ENCODE results near the gene ANKRD27. TPM values are rescaled to one million over a fixed set of nuclear protein-coding genes. Genes with fewer than 3 reads are reported as not detected.
"Not testable (repeated sequence)": the region's sequence is repeated elsewhere in the genome, so short reads cannot be mapped to it uniquely, and the experiment has no call there.

The ANKRD27 gene
- 24.1 TPM for total RNA-seq

DNA sequence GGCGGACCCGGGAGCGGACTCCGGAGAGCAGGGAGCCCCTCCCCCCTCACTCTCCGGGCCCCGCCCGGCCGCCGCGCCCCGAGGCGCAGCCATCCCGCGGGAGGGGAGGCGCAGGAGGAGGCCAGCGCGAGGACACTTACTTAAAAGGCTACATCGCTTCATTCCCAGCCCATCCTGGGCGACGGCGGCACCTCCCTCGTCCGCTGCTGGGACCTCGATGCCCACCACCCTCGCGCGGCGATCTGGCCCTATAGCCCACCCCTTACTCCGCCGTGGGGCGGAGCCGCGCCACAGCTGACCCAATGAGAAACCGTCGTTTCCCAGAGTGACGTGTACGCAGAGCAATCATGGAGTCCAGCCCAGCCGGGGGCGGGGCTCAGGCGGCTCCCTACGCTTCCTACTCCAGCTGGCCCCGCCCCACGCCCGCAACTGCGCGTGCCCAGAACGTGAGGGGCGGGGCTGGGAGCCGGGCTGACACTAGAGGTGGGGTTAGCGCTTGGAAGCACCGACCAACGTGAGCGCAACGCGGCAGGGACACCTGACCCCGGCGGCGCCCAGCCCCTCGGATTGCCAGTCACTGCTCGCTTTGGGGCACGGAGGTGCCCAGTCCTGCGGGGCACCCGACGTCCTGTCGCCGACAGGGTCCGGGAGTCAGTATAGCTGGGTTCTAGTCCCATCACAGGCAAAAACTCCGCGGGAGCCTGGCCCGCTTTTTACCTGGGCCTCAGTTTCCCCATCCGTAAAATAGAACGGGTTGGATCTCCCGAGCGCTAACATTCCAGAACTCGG, at the start of gene ANKRD27:
TSS of gene ANKRD27 (minus strand) at position 250 of the 789 bp plus-strand sequence. CDS start 16,165 bp downstream, outside the sequence.
- peak; percentile 99 for DNase-seq (ENCODE audit: low spot score)

GRCh38 chr19:32720936-32721250, 45.9 kb upstream of the ANKRD27 start:
- no peak for DNase-seq (ENCODE audit: low spot score)

DNA sequence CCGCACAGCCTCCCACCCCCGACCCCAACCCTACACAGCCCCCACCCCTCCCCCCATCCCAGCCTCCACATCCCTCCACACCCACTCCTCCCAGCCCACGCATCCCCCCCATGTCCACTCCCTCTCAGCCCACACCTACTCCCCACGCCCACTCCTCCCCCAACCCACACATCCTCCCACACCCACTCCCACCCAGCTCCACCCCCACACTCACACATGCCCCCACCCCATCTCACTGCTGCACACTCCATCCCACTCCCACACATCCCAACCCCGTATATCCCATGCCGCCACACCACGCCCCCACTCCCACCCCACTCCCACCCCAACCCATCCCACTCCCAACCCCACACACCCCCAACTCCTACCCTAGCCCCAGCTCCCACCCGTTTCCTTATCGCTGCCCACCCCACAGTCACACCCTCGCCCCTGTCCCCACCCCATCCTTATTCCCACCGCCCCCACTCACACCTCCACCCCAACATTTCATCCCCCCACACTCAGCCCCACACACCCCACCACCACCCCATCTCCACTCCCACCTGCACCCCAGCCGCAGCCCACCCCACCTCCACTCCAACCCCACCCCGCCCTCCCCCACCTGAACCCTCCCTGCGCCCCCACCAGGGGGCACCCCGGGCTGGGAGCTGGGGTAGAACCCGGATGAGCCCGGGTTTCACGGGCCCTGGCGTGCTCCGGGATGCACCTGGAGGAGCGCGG, 45.4 kb upstream of the ANKRD27 start:
- no peak for DNase-seq (ENCODE audit: low spot score)

DNA sequence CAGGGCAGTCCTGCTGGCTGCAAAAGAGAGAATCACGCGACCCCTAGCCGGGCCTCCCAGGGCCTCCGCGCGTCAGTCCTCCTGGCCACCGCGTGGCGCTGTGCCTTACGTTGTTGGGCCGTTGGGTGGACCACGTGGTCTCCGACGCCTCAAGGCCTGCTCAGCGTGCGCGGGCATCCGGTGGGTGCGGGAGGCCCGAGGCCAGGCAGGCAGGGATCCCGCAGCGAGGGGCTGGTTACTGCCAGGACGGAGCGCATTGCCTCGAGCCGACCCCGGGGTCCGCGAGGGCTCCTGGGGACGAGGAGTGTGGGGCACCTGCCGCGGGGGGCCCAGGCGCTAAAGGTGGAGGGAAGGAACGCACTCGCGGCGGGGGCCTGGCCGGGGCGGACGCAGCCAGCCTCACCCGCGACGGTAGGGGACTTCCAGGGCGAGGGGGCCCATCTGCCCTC, 44.7 kb upstream of the ANKRD27 start, which contains the start of gene TDRD12:
TSS of gene TDRD12 (plus strand) at position 157 of the 449 bp plus-strand sequence. CDS start 306 bp downstream, outside the sequence.
- no peak for DNase-seq (ENCODE audit: low spot score)

DNA sequence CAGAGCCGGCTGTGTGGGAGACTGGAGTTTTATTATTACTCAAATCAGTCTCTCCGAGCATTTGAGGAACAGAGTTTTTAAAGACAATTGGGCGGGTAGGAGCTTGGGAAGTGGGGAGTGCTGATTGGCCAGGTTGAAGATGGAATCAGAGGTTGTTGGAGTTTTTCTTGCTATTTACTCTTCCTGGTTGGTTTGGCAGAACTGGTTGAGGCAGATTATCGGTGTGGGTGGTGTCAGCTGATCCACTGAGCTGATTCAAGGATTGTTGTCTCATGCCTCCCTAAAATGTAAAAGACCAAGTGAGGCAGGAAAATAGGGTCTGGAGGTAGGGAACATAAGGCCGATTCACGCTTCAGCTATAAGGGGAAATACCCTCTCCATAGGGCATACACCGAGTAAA, 43.3 kb upstream of the ANKRD27 start:
- DNase-seq (ENCODE audit: low spot score): no peak

DNA sequence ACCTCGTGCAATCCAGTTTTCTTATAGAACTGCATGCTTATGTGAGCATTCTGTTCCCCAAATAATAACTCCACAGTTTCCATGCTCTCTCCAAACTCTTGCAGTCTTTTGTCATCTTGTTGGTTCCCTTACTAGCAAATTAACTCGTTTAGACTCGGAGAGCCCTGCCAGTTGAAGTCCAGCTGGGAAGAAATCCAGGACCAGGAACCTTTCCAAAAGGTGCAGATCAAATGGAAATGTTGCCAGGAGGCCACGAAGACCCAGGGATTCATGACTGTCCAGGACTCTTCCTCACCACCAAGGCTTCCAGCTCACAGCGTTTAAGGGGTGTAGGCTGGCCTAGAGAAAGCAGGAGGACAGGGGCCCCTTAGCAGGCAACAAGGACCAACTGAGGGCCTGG, 42.5 kb upstream of the ANKRD27 start:
- no peak for DNase-seq (ENCODE audit: low spot score)

GRCh38 chr19:32716203-32716602, 41.2 kb upstream of the ANKRD27 start:
- not testable (repeated sequence) for DNase-seq (ENCODE audit: low spot score)

DNA sequence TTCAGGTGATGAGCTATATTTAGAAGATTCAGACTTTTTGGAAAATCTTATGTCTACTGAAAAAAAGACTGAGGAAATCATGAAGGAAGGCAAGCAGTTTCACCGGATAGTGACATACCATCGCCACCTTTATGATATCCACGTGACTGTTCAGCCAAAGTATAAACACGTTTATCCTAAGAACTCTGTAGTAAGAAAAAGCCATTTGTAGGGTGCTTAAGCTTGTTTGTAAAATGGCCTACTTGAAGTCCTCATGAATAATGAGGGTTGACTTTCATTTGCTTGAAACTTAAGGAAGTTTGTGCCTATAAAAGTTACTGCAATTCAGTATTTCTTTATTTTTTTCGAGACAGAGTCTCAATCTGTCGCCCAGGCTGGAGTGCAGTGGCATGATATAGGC, 36.8 kb upstream of the ANKRD27 start:
- DNase-seq (ENCODE audit: low spot score): no peak

DNA sequence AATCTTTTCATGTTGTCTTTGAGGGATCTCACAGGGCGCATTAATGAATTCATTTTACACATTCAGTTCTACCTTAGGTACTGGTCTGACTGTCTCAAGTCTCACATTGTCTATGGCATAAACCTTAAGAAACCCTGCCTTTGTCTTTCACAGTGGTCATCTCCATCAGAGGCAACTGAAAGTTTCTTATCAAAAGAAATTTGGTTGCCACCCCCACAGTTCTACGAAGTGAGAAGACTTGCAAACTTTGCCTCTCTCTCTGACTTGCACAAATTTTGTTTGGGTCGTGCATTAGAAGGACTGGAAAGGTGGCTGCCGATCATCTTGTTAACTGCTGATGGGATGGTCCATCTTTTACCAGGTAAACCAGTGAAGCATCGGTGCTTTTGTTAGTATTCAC, 34.1 kb upstream of the ANKRD27 start:
- no peak for DNase-seq (ENCODE audit: low spot score)

- no peak for DNase-seq (ENCODE audit: low spot score)
Observed at GRCh38 chr19:32708457-32708856, 33.5 kb upstream of the ANKRD27 start.

GRCh38 chr19:32704006-32704405, 29.0 kb upstream of the ANKRD27 start:
- DNase-seq (ENCODE audit: low spot score): not testable (repeated sequence)

DNA sequence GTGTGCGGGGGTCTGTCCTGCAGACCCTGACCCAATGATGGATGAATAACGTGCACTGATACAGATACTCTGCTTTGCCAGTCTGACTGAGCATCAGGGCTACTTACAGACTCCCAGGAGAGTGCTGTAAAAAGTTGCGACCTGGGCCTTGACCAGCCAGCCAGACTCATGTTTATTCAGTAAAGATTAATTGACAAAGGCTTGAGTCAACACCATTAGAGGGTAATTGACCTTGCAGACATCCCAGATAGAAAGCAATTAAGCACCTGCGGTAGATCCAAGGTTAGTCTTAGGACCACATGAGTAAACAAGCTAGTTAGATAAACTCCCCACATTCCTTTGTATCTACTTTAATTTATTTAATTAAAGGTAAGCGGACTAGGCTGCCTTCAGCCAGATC, 27.0 kb upstream of the ANKRD27 start:
- DNase-seq (ENCODE audit: low spot score): peak; percentile 46

DNA sequence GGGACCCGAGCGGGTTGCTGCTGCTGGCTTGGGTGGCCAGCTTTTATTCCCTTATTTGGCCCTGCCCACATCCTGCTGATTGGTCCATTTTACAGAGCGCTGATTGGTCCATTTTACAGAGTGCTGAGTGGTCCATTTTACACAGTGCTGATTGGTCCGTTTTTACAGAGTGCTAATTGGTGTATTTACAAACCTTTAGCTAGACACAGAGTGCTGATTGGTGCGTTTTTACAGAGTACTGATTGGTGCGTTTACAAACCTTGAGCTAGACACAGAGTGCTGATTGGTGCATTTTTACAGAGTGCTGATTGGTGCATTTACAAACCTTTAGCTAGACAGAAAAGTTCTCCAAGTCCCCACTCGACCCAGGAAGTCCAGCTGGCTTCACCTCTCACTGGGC, 25.1 kb upstream of the ANKRD27 start:
- not testable (repeated sequence) for DNase-seq (ENCODE audit: low spot score)

GRCh38 chr19:32696771-32697170, 21.8 kb upstream of the ANKRD27 start:
- not testable (repeated sequence) for DNase-seq (ENCODE audit: low spot score)

DNA sequence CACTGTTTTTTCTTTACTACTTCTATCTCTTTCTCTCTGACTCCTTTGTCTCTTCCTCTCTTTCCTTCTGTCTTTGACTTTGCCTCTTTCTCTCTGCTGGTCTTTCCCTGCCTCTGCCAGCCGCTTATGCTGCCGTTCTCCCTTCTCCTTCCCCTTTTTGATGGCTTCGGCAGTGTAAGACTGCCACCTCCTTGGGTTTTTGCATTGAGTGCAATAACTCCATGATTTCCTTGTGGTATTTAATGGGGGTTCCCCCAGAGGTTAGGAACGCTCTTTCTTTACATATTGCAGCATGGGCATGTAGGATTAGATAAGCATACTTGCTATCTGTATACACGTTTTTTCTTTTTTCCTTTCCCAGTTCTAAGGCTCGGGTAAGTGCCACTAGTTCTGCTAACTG, 20.5 kb upstream of the ANKRD27 start:
- not testable (repeated sequence) for DNase-seq (ENCODE audit: low spot score)

GRCh38 chr19:32694851-32695250, 19.9 kb upstream of the ANKRD27 start:
- not testable (repeated sequence) for DNase-seq (ENCODE audit: low spot score)

GRCh38 chr19:32694316-32694715, 19.3 kb upstream of the ANKRD27 start:
- not testable (repeated sequence) for DNase-seq (ENCODE audit: low spot score)

DNA sequence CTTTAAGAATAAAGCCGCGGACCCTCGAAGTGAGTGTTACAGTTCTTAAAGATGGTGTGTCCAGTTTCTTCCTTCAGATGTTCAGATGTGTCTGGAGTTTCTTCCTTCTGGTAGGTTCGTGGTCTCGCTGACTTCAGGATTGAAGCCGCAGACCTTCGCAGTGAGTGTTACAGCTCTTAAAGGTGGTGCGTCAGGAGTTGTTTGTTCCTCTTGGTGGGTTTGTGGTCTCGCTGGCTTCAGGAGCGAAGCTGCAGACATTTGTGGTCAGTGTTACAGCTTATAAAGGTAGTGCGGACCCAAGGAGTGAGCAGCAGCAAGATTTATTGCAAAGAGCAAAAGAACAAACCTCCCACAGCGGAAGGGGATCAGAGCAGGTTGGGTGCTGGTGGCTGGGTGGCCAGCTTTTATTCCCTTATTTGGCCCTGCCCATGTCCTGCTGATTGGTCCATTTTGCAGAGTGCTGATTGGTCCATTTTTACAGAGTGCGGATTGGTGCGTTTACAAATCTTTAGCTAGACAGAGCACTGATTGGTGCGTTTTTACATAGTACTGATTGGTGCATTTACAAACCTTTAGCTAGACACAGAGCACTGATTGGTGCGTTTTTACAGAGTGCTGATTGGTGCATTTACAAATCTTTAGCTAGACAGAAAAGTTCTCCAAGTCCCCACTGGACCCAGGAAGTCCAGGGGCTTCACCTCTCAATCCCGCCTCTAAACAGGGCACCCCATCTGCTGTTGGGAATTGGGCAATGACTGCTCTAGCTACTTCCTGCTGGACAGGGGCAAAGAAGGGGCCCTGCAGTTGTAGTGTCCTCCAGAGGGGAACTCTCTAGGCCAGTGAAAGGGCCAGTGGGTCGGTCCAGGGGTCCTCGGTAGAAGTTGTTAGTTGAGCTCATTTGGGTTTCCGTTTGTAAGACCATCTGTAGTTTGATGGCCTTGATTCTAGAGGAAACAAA, 18.4 kb upstream of the ANKRD27 start:
- DNase-seq (ENCODE audit: low spot score): not testable (repeated sequence)

DNA sequence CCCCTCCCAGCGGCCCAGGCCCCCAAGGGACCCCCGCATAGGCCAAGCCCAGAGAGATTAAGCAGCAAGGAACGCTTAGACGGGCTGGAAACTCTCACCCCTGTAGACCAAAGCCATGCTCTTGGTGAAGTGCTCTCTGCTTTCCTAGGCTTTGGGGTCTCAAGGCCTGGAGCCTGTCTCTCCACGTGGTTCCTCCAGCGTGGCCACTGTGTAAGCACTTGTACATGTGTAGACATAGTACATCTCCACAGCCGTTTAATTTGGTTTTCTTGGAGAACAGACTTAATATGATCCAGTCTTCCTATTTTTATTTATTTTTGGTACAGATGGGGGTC, 17.7 kb upstream of the ANKRD27 start:
- DNase-seq (ENCODE audit: low spot score): no peak

DNA sequence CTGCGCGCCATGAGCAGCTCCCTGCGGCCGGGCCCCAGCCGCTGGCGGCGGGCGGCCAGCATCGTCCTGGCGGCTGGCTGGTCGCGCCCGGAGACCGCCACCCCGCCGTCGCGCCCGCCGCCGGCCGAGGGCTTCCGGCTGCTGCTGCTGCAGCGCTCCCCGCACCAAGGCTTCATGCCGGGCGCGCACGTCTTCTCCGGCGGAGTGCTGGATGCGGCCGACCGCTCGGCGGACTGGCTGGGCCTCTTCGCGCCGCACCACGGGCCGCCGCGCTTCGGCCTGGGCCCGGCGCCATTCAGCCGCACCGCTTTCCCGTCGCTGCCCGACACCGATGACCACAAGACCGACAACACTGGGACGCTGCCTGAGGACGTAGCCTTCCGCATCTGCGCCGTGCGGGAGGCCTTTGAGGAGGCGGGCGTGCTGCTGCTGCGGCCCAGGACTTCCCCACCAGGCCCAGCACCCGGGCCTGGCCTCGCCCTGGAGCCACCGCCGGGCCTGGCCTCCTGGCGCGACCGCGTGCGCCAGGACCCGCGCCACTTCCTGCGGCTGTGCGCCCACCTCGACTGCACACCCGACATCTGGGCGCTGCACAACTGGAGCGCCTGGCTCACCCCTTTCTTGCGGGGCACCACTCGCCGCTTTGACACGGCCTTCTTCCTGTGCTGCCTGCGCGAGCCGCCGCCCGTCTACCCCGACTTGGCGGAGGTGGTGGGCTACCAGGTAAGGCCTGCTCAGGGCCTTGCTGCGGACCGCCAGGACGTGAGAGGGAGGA, 17.2 kb upstream of the ANKRD27 start:
- DNase-seq (ENCODE audit: low spot score): peak; percentile 47

GRCh38 chr19:32691291-32691951, 16.4 kb upstream of the ANKRD27 start, which contains the start of gene NUDT19:
Gene NUDT19, plus strand, starts transcription at chr19:32691821. Its CDS starts 140 bp downstream, at chr19:32691961.
- DNase-seq (ENCODE audit: low spot score): peak; percentile 79

Measured in mucosa of gallbladder (tissue), 1 donor.